Renal cortical epithelial cell (primary cell): Measurements from ENCODE around the gene NRG2. TPM values are rescaled to one million over a fixed set of nuclear protein-coding genes. Genes with fewer than 3 reads are reported as not detected.

Source experiments
- DNase-seq: peaks from one replicate; pipeline ENCODE4 v3.0.0-alpha.2; 2011; ENCODE audit warnings: low read depth
- total RNA-seq: library from RNA; depleted of rRNA; stranded (reverse); fragments of >200 nt; gene quantifications from 2 replicates; pipeline ENCODE4 v1.2.3, GENCODE V29; 2014

Gene NRG2
- total RNA-seq, 1 donor from 2014 or later, result 0.45 TPM

- no peak for DNase-seq
These were observed 2.0 kb downstream of the NRG2 start for GRCh38 chr5:140041099-140041491.

- no peak for DNase-seq
These were observed 2.7 kb downstream of the NRG2 start for GRCh38 chr5:140040358-140040757.

GRCh38 chr5:140039561-140039960 is 3.5 kb downstream of the NRG2 start:
- peak; percentile 67 for DNase-seq

GRCh38 chr5:140038373-140038957 is 4.6 kb downstream of the NRG2 start:
- peak; percentile 42 for DNase-seq

GRCh38 chr5:140037012-140037411 is 6.1 kb downstream of the NRG2 start:
- DNase-seq, result no peak

- DNase-seq, result no peak
These were observed 7.2 kb downstream of the NRG2 start for GRCh38 chr5:140035881-140036280.

- no peak for DNase-seq
These were observed 9.9 kb downstream of the NRG2 start for GRCh38 chr5:140033037-140033760.

- no peak for DNase-seq
These were observed 10.8 kb downstream of the NRG2 start for GRCh38 chr5:140032296-140032695.

- no peak for DNase-seq
These were observed 15.3 kb downstream of the NRG2 start for GRCh38 chr5:140027807-140028206.

- peak; percentile 62 for DNase-seq
These were observed 17.4 kb downstream of the NRG2 start for GRCh38 chr5:140025736-140026135.

GRCh38 chr5:140024928-140025327 is 18.2 kb downstream of the NRG2 start:
- no peak for DNase-seq

GRCh38 chr5:140023611-140024191 is 19.4 kb downstream of the NRG2 start:
- DNase-seq, result no peak

- DNase-seq, result no peak
These were observed 22.4 kb downstream of the NRG2 start for GRCh38 chr5:140020601-140021177.

GRCh38 chr5:140018920-140019644 is 24.0 kb downstream of the NRG2 start:
- DNase-seq, result no peak

GRCh38 chr5:140018517-140018916 is 24.6 kb downstream of the NRG2 start:
- DNase-seq, result no peak

GRCh38 chr5:140018096-140018481 is 25.0 kb downstream of the NRG2 start:
- DNase-seq, result no peak

- no peak for DNase-seq
These were observed 25.6 kb downstream of the NRG2 start for GRCh38 chr5:140017397-140018095.

- no peak for DNase-seq
These were observed 27.4 kb downstream of the NRG2 start for GRCh38 chr5:140015706-140016105.

GRCh38 chr5:140014751-140015150 is 28.3 kb downstream of the NRG2 start:
- no peak for DNase-seq

- no peak for DNase-seq
These were observed 29.6 kb downstream of the NRG2 start for GRCh38 chr5:140013536-140013935.

GRCh38 chr5:140012443-140012842 is 30.7 kb downstream of the NRG2 start:
- no peak for DNase-seq
